ENCODE measurements around the gene SORBS2.

SORBS2 gene

DNA sequence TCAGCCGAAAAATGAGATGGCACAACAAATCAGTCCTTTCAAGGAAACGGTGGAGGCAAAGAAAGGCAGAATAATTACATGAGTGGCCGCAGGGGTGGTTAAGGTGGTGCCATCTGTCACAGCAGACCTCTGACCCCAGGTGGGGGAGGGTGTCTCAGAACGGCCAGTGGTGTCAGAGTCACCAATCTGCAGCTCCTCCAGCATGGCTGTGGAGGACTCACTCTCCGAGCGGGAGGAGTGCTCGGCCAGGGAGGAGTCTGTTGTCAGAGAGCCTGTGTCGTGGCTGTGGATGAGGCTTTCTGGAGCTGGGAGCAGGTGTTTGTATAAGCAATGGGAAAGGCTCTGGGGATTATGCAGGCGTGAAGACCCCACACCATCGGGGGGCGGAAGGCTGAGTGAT, 146.3 kb downstream of the SORBS2 start:
- H2AFZ ChIP-seq (ENCODE audit: low read depth, low read length), result no peak overlapping the region
- no peaks in the 10 kb centered on the region for H4K20me1 ChIP-seq (ENCODE audit: insufficient read depth, low read length)
- no peak overlapping the region for H3K9ac ChIP-seq (ENCODE audit: low read depth, low read length)
- H3K79me2 ChIP-seq (ENCODE audit: insufficient read depth, low read length), result no peaks in the 10 kb centered on the region
- TF ChIP-seq, protein P1, sequence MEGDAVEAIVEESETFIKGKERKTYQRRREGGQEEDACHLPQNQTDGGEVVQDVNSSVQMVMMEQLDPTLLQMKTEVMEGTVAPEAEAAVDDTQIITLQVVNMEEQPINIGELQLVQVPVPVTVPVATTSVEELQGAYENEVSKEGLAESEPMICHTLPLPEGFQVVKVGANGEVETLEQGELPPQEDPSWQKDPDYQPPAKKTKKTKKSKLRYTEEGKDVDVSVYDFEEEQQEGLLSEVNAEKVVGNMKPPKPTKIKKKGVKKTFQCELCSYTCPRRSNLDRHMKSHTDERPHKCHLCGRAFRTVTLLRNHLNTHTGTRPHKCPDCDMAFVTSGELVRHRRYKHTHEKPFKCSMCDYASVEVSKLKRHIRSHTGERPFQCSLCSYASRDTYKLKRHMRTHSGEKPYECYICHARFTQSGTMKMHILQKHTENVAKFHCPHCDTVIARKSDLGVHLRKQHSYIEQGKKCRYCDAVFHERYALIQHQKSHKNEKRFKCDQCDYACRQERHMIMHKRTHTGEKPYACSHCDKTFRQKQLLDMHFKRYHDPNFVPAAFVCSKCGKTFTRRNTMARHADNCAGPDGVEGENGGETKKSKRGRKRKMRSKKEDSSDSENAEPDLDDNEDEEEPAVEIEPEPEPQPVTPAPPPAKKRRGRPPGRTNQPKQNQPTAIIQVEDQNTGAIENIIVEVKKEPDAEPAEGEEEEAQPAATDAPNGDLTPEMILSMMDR (IDR thresholded peaks at IDR 0.05; ENCODE audit: borderline replicate concordance, extremely low read depth, low read length, poor library complexity, severe bottlenecking), result no peak
- TF ChIP-seq EZH2 (IDR thresholded peaks at IDR 0.05; ENCODE audit: borderline replicate concordance, low read depth, low read length, severe bottlenecking), result no peak
- H3K27ac ChIP-seq (ENCODE audit: low read length), result no peak overlapping the region
- no peaks in the 10 kb centered on the region for H3K9me3 ChIP-seq (ENCODE audit: insufficient read depth, low read length, severe bottlenecking)
- H3K4me2 ChIP-seq (ENCODE audit: insufficient read depth, low read length), result no peak overlapping the region
- H3K27me3 ChIP-seq (ENCODE audit: insufficient read depth, low read length, poor library complexity), result no peaks in the 10 kb centered on the region
- DNase-seq, result no peak
- no peaks in the 10 kb centered on the region for H3K36me3 ChIP-seq (ENCODE audit: insufficient read depth, low read length)
- H3K4me1 ChIP-seq (ENCODE audit: insufficient read depth, low read length), result no peaks in the 10 kb centered on the region
- ATAC-seq (ENCODE audit: insufficient read depth, low read depth), result no peak
- H3K4me3 ChIP-seq (ENCODE audit: low read depth in 1 of 2, low read length in 2 of 2), result no peak overlapping the region

DNA sequence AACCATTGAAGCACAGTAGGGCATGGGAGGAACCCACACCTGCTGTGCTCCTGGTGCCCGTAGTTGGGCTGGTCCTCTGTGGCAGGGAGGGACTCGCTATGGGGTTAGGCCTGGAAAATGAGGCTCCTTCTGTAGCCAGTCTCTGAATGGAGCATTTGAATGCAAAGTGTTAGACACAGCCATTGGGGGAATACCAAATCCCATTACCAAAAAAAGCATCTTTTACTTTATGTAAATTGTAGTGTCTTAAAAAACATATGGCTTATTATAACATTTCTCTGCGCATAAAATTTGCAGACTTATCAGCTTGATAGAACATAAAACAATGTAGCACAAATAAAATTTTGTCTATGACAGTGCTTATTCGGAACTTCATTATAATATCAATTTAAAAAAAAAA, 147.5 kb downstream of the SORBS2 start:
- H3K36me3 ChIP-seq (ENCODE audit: insufficient read depth, low read length), result no peaks in the 10 kb centered on the region
- no peaks in the 10 kb centered on the region for H3K79me2 ChIP-seq (ENCODE audit: insufficient read depth, low read length)
- H3K27me3 ChIP-seq (ENCODE audit: insufficient read depth, low read length, poor library complexity), result no peaks in the 10 kb centered on the region
- no peaks in the 10 kb centered on the region for H4K20me1 ChIP-seq (ENCODE audit: insufficient read depth, low read length)
- H3K27ac ChIP-seq (ENCODE audit: low read length), result no peak overlapping the region
- H3K4me3 ChIP-seq (ENCODE audit: low read depth in 1 of 2, low read length in 2 of 2), result no peak overlapping the region
- H2AFZ ChIP-seq (ENCODE audit: low read depth, low read length), result no peak overlapping the region
- DNase-seq, result no peak
- no peak overlapping the region for H3K4me2 ChIP-seq (ENCODE audit: insufficient read depth, low read length)
- no peak overlapping the region for H3K9ac ChIP-seq (ENCODE audit: low read depth, low read length)
- H3K9me3 ChIP-seq (ENCODE audit: insufficient read depth, low read length, severe bottlenecking), result no peaks in the 10 kb centered on the region
- TF ChIP-seq, protein P1 (IDR thresholded peaks at IDR 0.05; ENCODE audit: borderline replicate concordance, extremely low read depth, low read length, poor library complexity, severe bottlenecking), result no peak
- no peak for TF ChIP-seq EZH2 (IDR thresholded peaks at IDR 0.05; ENCODE audit: borderline replicate concordance, low read depth, low read length, severe bottlenecking)
- no peaks in the 10 kb centered on the region for H3K4me1 ChIP-seq (ENCODE audit: insufficient read depth, low read length)
- no peak for ATAC-seq (ENCODE audit: insufficient read depth, low read depth)

DNA sequence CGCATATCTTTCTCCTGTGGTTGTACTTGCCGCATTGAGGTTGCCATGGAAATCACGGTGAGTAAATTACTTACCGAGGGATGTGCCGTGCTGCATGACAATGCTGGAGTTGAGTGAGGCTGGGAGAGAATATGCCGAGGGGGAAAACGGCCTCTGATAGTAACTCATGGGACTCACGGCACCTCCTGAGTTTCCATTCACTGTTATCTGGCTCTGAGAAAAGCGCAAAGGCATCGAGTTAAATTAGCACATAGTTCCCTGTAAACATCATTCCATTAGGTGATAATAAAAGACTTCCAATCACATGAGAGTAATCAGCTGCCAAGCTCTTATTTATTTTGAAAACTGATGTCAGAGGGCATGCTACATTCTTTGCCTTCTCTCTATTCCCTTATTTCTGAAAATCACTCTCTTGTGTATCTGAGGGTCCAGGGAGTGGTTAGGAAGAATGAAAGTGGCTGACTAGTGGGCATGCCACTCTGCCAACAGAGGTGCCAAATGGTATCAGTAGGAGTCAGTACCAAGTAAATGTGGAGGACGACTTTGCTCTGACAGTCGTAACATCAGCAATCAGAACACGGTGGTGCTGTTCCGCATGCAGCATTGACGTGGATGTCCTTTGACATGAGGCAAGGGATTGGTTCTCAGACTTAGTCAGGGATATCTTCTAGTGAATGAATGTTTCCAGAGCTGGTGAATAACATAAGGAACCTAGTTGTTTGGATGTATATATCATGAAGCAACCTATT, 149.8 kb downstream of the SORBS2 start:
- no peak for DNase-seq
- Histone ChIP-seq H3K9me3 (ENCODE audit: insufficient read depth, low read length, severe bottlenecking) (no peaks in the 10 kb centered on the region), H3K27me3 (ENCODE audit: insufficient read depth, low read length, poor library complexity) (no peaks in the 10 kb centered on the region), H3K79me2 (ENCODE audit: insufficient read depth, low read length) (no peaks in the 10 kb centered on the region), H2AFZ (ENCODE audit: low read depth, low read length) (no peak overlapping the region), H3K27ac (ENCODE audit: low read length) (no peak overlapping the region), H3K4me3 (ENCODE audit: low read depth in 1 of 2, low read length in 2 of 2) (no peak overlapping the region), H3K9ac (ENCODE audit: low read depth, low read length) (no peak overlapping the region), H3K4me1 (ENCODE audit: insufficient read depth, low read length) (no peaks in the 10 kb centered on the region), H3K36me3 (ENCODE audit: insufficient read depth, low read length) (no peaks in the 10 kb centered on the region), H3K4me2 (ENCODE audit: insufficient read depth, low read length) (no peak overlapping the region), H4K20me1 (ENCODE audit: insufficient read depth, low read length) (no peaks in the 10 kb centered on the region)
- TF ChIP-seq, protein P1 (IDR thresholded peaks at IDR 0.05; ENCODE audit: borderline replicate concordance, extremely low read depth, low read length, poor library complexity, severe bottlenecking), result no peak
- TF ChIP-seq EZH2 (IDR thresholded peaks at IDR 0.05; ENCODE audit: borderline replicate concordance, low read depth, low read length, severe bottlenecking), result no peak
- ATAC-seq (ENCODE audit: insufficient read depth, low read depth), result no peak

Data from DND-41 (cell line).